MM.1S (cell line): ENCODE measurements around the gene FAM3B.

Experiments used
- DNase-seq: peaks from one replicate; pipeline ENCODE4 v3.0.0-alpha.2; 2015
- H2AFZ ChIP-seq: fragments of 300-600 bp; sonication (generic); 2 replicates; pipeline ENCODE4 v1.6.0; 2016; ENCODE audit warnings: antibody characterized with exemption, low read length
- H3F3A ChIP-seq: fragments of 300-600 bp; sonication (generic); 2 replicates; pipeline ENCODE4 v1.6.1; 2016; ENCODE audit warnings: mild to moderate bottlenecking, antibody characterized with exemption, low read length, moderate library complexity, mixed read lengths; ENCODE audit not compliant: insufficient read depth
- H3K27ac ChIP-seq: fragments of 300-600 bp; sonication (generic); 2 replicates; pipeline ENCODE4 v1.5.1; 2016; ENCODE audit warnings: mild to moderate bottlenecking, low read length
- H3K27me3 ChIP-seq: fragments of 300-600 bp; sonication (generic); replicated peaks from 2 replicates; pipeline ENCODE4 v1.6.0; 2016; ENCODE audit warnings: low read length; ENCODE audit not compliant: insufficient read depth
- H3K36me3 ChIP-seq: fragments of 300-600 bp; sonication (generic); replicated peaks from 2 replicates; pipeline ENCODE4 v1.6.1; 2016; ENCODE audit warnings: mild to moderate bottlenecking, low read length, mixed read lengths; ENCODE audit not compliant: insufficient read depth
- H3K4me1 ChIP-seq: fragments of 300-600 bp; sonication (generic); 2 replicates; pipeline ENCODE4 v1.6.1; 2016; ENCODE audit warnings: low read length, mixed read lengths
- H3K4me2 ChIP-seq: fragments of 300-600 bp; sonication (generic); 2 replicates; pipeline ENCODE4 v1.6.0; 2016; ENCODE audit warnings: low read depth, low read length
- H3K4me3 ChIP-seq: fragments of 300-600 bp; sonication (generic); 2 replicates; pipeline ENCODE4 v1.5.1; 2016; ENCODE audit warnings: low read length, mixed read lengths
- H3K79me2 ChIP-seq: fragments of 300-600 bp; sonication (generic); 2 replicates; pipeline ENCODE4 v1.6.1; 2016; ENCODE audit warnings: mixed run types, low read length, mixed read lengths
- H3K9ac ChIP-seq: fragments of 300-600 bp; sonication (generic); 2 replicates; pipeline ENCODE4 v1.6.1; 2016; ENCODE audit warnings: low read length, mixed read lengths
- H3K9me2 ChIP-seq: fragments of 300-600 bp; sonication (generic); replicated peaks from 2 replicates; pipeline ENCODE4 v1.6.1; 2016; ENCODE audit warnings: mild to moderate bottlenecking, low read length, mixed read lengths; ENCODE audit not compliant: insufficient read depth
- H3K9me3 ChIP-seq: fragments of 300-600 bp; sonication (generic); replicated peaks from 2 replicates; pipeline ENCODE4 v1.6.1; 2016; ENCODE audit warnings: mild to moderate bottlenecking, low read length, mixed read lengths; ENCODE audit not compliant: insufficient read depth
- H4K20me1 ChIP-seq: fragments of 300-600 bp; sonication (generic); 2 replicates; pipeline ENCODE4 v1.6.1; 2016; ENCODE audit warnings: mild to moderate bottlenecking, low read length, moderate library complexity, mixed read lengths; ENCODE audit not compliant: insufficient read depth
- CTCF ChIP-seq: fragments of 300-600 bp; sonication (generic); IDR thresholded peaks from 2 replicates; pipeline ENCODE4 v1.5.1; 2016; ENCODE audit warnings: antibody characterized with exemption, low read length, mixed read lengths
- EZH2 ChIP-seq: fragments of 300-600 bp; sonication (generic); optimal IDR thresholded peaks from 2 replicates; pipeline ENCODE3; 2017; ENCODE audit warnings: low read depth, mild to moderate bottlenecking, antibody characterized with exemption, low read length, mixed read lengths
- EZH2phosphoT487 ChIP-seq: fragments of 300-600 bp; sonication (generic); IDR thresholded peaks from 2 replicates; pipeline ENCODE4 v1.6.1; 2018; ENCODE audit warnings: antibody characterized with exemption, low read length

Gene FAM3B

GRCh38 chr21:41399246-41399800, 82.7 kb downstream of the FAM3B start:
- TF ChIP-seq EZH2phosphoT487 (no peak), CTCF (no peak), EZH2 (no peak)
- Histone ChIP-seq H3K27ac (no peak overlapping the region), H3K27me3 (no peaks in the 10 kb centered on the region), H3K4me3 (no peak overlapping the region), H3K79me2 (no peaks in the 10 kb centered on the region), H3K4me1 (no peaks in the 10 kb centered on the region), H3K9ac (no peak overlapping the region), H3K4me2 (no peak overlapping the region), H3F3A (no peaks in the 10 kb centered on the region), H4K20me1 (no peaks in the 10 kb centered on the region), H3K36me3 (no peaks in the 10 kb centered on the region), H2AFZ (no peak overlapping the region), H3K9me3 (no peaks in the 10 kb centered on the region), H3K9me2 (no peaks in the 10 kb centered on the region)
- DNase-seq = no peak

GRCh38 chr21:41402231-41402630, 85.6 kb downstream of the FAM3B start:
- Histone ChIP-seq H3K27me3 (no peaks in the 10 kb centered on the region), H3K9me2 (no peaks in the 10 kb centered on the region), H3K4me1 (no peaks in the 10 kb centered on the region), H3K4me2 (no peak overlapping the region), H3K36me3 (no peaks in the 10 kb centered on the region), H2AFZ (no peak overlapping the region), H3K9me3 (no peaks in the 10 kb centered on the region), H4K20me1 (no peaks in the 10 kb centered on the region), H3K4me3 (no peak overlapping the region), H3K27ac (no peak overlapping the region), H3K9ac (no peak overlapping the region), H3F3A (no peaks in the 10 kb centered on the region), H3K79me2 (no peaks in the 10 kb centered on the region)
- TF ChIP-seq EZH2phosphoT487 = no peak
- TF ChIP-seq EZH2 = no peak
- no peak for TF ChIP-seq CTCF
- no peak for DNase-seq

GRCh38 chr21:41402796-41403195, 86.2 kb downstream of the FAM3B start:
- TF ChIP-seq EZH2 (no peak), EZH2phosphoT487 (no peak), CTCF (no peak)
- no peaks in the 10 kb centered on the region for H4K20me1 ChIP-seq
- H3K4me3 ChIP-seq = no peak overlapping the region
- no peaks in the 10 kb centered on the region for H3K4me1 ChIP-seq
- H3K4me2 ChIP-seq = no peak overlapping the region
- no peak overlapping the region for H3K9ac ChIP-seq
- H3K27me3 ChIP-seq = no peaks in the 10 kb centered on the region
- H2AFZ ChIP-seq = no peak overlapping the region
- no peaks in the 10 kb centered on the region for H3K9me3 ChIP-seq
- no peak for DNase-seq
- H3K27ac ChIP-seq = no peak overlapping the region
- H3K79me2 ChIP-seq = no peaks in the 10 kb centered on the region
- H3F3A ChIP-seq = no peaks in the 10 kb centered on the region
- no peaks in the 10 kb centered on the region for H3K9me2 ChIP-seq
- H3K36me3 ChIP-seq = no peaks in the 10 kb centered on the region
